ENCODE data around the gene USH1C.

The USH1C gene

GRCh38 chr11:17544181-17544622 is at the start of gene USH1C:
Gene USH1C (minus strand): TSS chr11:17544416. CDS start chr11:17544307, 109 bp downstream.
- DNase-seq, result peak in 1 of 3 experiments; percentile 49

- DNase-seq, result no peak
Measured at GRCh38 chr11:17593466-17594245, 49.4 kb upstream of the USH1C start.

- DNase-seq, result no peak
Measured at GRCh38 chr11:17591293-17591692, 47.1 kb upstream of the USH1C start.

GRCh38 chr11:17590463-17590862 is 46.2 kb upstream of the USH1C start:
- no peak for DNase-seq

GRCh38 chr11:17588721-17589120 is 44.5 kb upstream of the USH1C start:
- DNase-seq, result no peak

GRCh38 chr11:17588166-17588565 is 44.0 kb upstream of the USH1C start:
- no peak for DNase-seq

GRCh38 chr11:17585911-17586695 is 41.9 kb upstream of the USH1C start:
- no peak for DNase-seq

- no peak for DNase-seq
Measured at GRCh38 chr11:17581732-17582053, 37.5 kb upstream of the USH1C start.

- DNase-seq, result no peak
Measured at GRCh38 chr11:17581036-17581731, 37.0 kb upstream of the USH1C start.

- no peak for DNase-seq
Measured at GRCh38 chr11:17580271-17580670, 36.1 kb upstream of the USH1C start.

GRCh38 chr11:17579451-17579850 is 35.2 kb upstream of the USH1C start:
- no peak for DNase-seq

- no peak for DNase-seq
Measured at GRCh38 chr11:17578958-17579357, 34.7 kb upstream of the USH1C start.

- DNase-seq, result no peak
Measured at GRCh38 chr11:17578296-17578695, 34.1 kb upstream of the USH1C start.

GRCh38 chr11:17575431-17576425 is 31.5 kb upstream of the USH1C start:
- DNase-seq, result no peak

GRCh38 chr11:17574141-17575091 is 30.2 kb upstream of the USH1C start:
- no peak for DNase-seq

- DNase-seq, result no peak
Measured at GRCh38 chr11:17573526-17573925, 29.3 kb upstream of the USH1C start.

- DNase-seq, result no peak
Measured at GRCh38 chr11:17572791-17573460, 28.7 kb upstream of the USH1C start.

- no peak for DNase-seq
Measured at GRCh38 chr11:17572359-17572690, 28.1 kb upstream of the USH1C start.

- no peak for DNase-seq
Measured at GRCh38 chr11:17571431-17572358, 27.5 kb upstream of the USH1C start.

- DNase-seq, result no peak
Measured at GRCh38 chr11:17570034-17570433, 25.8 kb upstream of the USH1C start.

Measured in NCI-H1417 (cell line).